H1 (cell line): Measurements from ENCODE around the gene EML4. TPM values are rescaled to one million over a fixed set of nuclear protein-coding genes. Genes with fewer than 3 reads are reported as not detected.

Experiments
- CTCF ChIA-PET: fragments of 300-600 bp; sonication (Branson Sonifier 250); formaldehyde crosslinking; loops from one replicate; lab custom pipeline; 2021; ENCODE audit not compliant: partially characterized antibody; lab: Charles Lee
- POLR2A ChIA-PET: fragments of 300-600 bp; sonication (Branson Sonifier 250); formaldehyde crosslinking; loops from one replicate; lab custom pipeline; 2021; ENCODE audit warnings: inconsistent platforms; ENCODE audit not compliant: partially characterized antibody; lab: Charles Lee
- DNase-seq, 2 experiments: peaks; one replicate each; pipeline versions ENCODE4 v3.0.0 to v3.0.0-alpha.2; 2010 to 2022; ENCODE audit warnings: low spot score in 2 of 2, low read depth in 1 of 2, mixed read lengths in 1 of 2
- FAIRE-seq: peaks from 2 replicates; lab custom pipeline; 2011; peaks lifted over from hg19 to GRCh38; lab: Jason Lieb, UNC
- H2AFZ ChIP-seq: 2 replicates; pipeline ENCODE4 v1.8.1; 2012; ENCODE audit warnings: low read length, inconsistent platforms
- H2AK5ac ChIP-seq: 2 replicates; pipeline ENCODE4 v1.6.1; 2013; ENCODE audit warnings: low read depth, low read length
- H2BK120ac ChIP-seq: replicated peaks from 2 replicates; pipeline ENCODE3; 2013; ENCODE audit warnings: low read depth, low read length, inconsistent platforms
- H2BK12ac ChIP-seq: 2 replicates; pipeline ENCODE4 v1.6.1; 2013; ENCODE audit warnings: low read depth, low read length
- H2BK15ac ChIP-seq: 2 replicates; pipeline ENCODE4 v1.6.1; 2013; ENCODE audit warnings: low read length
- H2BK20ac ChIP-seq: 2 replicates; pipeline ENCODE4 v1.6.1; 2013; ENCODE audit warnings: low read length
- H2BK5ac ChIP-seq: 2 replicates; pipeline ENCODE4 v1.6.1; 2013; ENCODE audit warnings: low read depth, low read length
- H3K14ac ChIP-seq: 2 replicates; pipeline ENCODE4 v1.6.1; 2013; ENCODE audit warnings: inconsistent platforms; ENCODE audit not compliant: insufficient read length
- H3K18ac ChIP-seq: 2 replicates; pipeline ENCODE4 v1.6.1; 2013; ENCODE audit warnings: low read length; ENCODE audit errors: extremely low read depth
- H3K23ac ChIP-seq: 2 replicates; pipeline ENCODE4 v1.6.1; 2013; ENCODE audit warnings: inconsistent platforms; ENCODE audit not compliant: insufficient read length
- H3K23me2 ChIP-seq: 2 replicates; pipeline ENCODE4 v1.6.1; 2013; ENCODE audit warnings: low read depth, low read length
- H3K27ac ChIP-seq: 2 replicates; pipeline ENCODE4 v1.6.1; 2011; ENCODE audit warnings: low read depth, low read length, inconsistent platforms
- H3K27me3 ChIP-seq, 4 experiments: replicated peaks in 1 of 4; 1 replicate in 1 of 4; 2 replicates in 3 of 4; pipeline versions ENCODE4 v1.6.1 to v1.8.1; 2011 to 2013; ENCODE audit warnings: low read length in 3 of 4, mild to moderate bottlenecking in 3 of 4, inconsistent platforms in 2 of 4, mixed read lengths in 2 of 4, moderate library complexity in 1 of 4; ENCODE audit not compliant: control insufficient read depth in 3 of 4, insufficient read depth in 3 of 4; ENCODE audit errors: extremely low read depth in 1 of 4
- H3K36me3 ChIP-seq, 4 experiments: 2 replicates each; pipeline versions ENCODE4 v1.6.1 to v1.8.1; 2011 to 2013; ENCODE audit warnings: mild to moderate bottlenecking in 4 of 4, low read length in 3 of 4, moderate library complexity in 2 of 4, control low read depth in 1 of 4, inconsistent platforms in 1 of 4; ENCODE audit not compliant: insufficient read depth in 4 of 4, control insufficient read depth in 2 of 4
- H3K4ac ChIP-seq: replicated peaks from 2 replicates; pipeline ENCODE3; 2013; ENCODE audit warnings: low read length, low read depth, mixed read lengths, inconsistent platforms; ENCODE audit not compliant: insufficient read length
- H3K4me1 ChIP-seq, 4 experiments: replicated peaks in 1 of 4; 1 replicate in 1 of 4; 2 replicates in 3 of 4; pipeline versions ENCODE4 v1.6.1 to v1.8.1; 2011 to 2013; ENCODE audit warnings: low read length in 3 of 4, inconsistent platforms in 2 of 4, mixed read lengths in 1 of 4; ENCODE audit not compliant: insufficient read depth in 4 of 4, control insufficient read depth in 3 of 4
- H3K4me2 ChIP-seq, 2 experiments: 2 replicates each; pipeline versions ENCODE4 v1.6.1 to v1.8.1; 2011 to 2013; ENCODE audit warnings: low read depth in 2 of 2, low read length in 2 of 2, control low read depth in 1 of 2, inconsistent platforms in 1 of 2, mild to moderate bottlenecking in 1 of 2; ENCODE audit not compliant: insufficient read depth in 1 of 2
- H3K4me3 ChIP-seq, 4 experiments: fragments of 200-600, 300-600 bp in 1 of 4; sonication (generic), shearing (Covaris generic), sonication (Bioruptor Twin) in 1 of 4; 2 replicates each; pipeline versions ENCODE4 v1.5.1 to v1.8.1; 2011 to 2016; ENCODE audit warnings: low read length in 4 of 4, low read depth in 3 of 4, control low read depth in 2 of 4, inconsistent platforms in 2 of 4, mild to moderate bottlenecking in 2 of 4, mixed read lengths in 1 of 4, moderate library complexity in 1 of 4; ENCODE audit not compliant: insufficient read depth in 2 of 4; ENCODE audit errors: extremely low read depth in 1 of 4
- H3K56ac ChIP-seq: replicated peaks from 2 replicates; pipeline ENCODE3; 2013; ENCODE audit warnings: low read depth, mild to moderate bottlenecking, mixed read lengths, low read length, inconsistent platforms; ENCODE audit not compliant: insufficient read length
- H3K79me1 ChIP-seq: 2 replicates; pipeline ENCODE4 v1.6.1; 2013; ENCODE audit warnings: low read depth, low read length, control low read depth
- H3K79me2 ChIP-seq, 2 experiments: 2 replicates each; pipeline versions ENCODE4 v1.6.1 to v1.8.1; 2012 to 2013; ENCODE audit warnings: low read length in 2 of 2, mild to moderate bottlenecking in 2 of 2, inconsistent platforms in 1 of 2; ENCODE audit not compliant: insufficient read depth in 2 of 2, control insufficient read depth in 1 of 2
- H3K9ac ChIP-seq, 4 experiments: replicated peaks in 1 of 4; 1 replicate in 1 of 4; 2 replicates in 3 of 4; pipeline versions ENCODE4 v1.6.1 to v1.8.1; 2011 to 2013; ENCODE audit warnings: low read depth in 3 of 4, low read length in 3 of 4, control low read depth in 2 of 4, mild to moderate bottlenecking in 2 of 4, moderate library complexity in 2 of 4, inconsistent platforms in 1 of 4; ENCODE audit errors: extremely low read depth in 1 of 4
- H3K9me3 ChIP-seq, 2 experiments: 2 replicates each; pipeline versions ENCODE4 v1.6.1 to v1.8.1; 2012 to 2013; ENCODE audit warnings: mild to moderate bottlenecking in 2 of 2, moderate library complexity in 2 of 2, control low read depth in 1 of 2, inconsistent platforms in 1 of 2, low read depth in 1 of 2, low read length in 1 of 2, mixed read lengths in 1 of 2; ENCODE audit not compliant: insufficient read depth in 2 of 2
- H4K20me1 ChIP-seq, 2 experiments: replicated peaks in 1 of 2; 2 replicates each; pipeline versions ENCODE3 to v1.8.1; 2011 to 2013; ENCODE audit warnings: inconsistent platforms in 2 of 2, low read length in 2 of 2, mild to moderate bottlenecking in 1 of 2; ENCODE audit not compliant: insufficient read depth in 2 of 2, control insufficient read depth in 1 of 2
- H4K5ac ChIP-seq: 2 replicates; pipeline ENCODE4 v1.6.1; 2013; ENCODE audit warnings: low read length, low read depth, mixed read lengths, inconsistent platforms; ENCODE audit not compliant: insufficient read length
- H4K8ac ChIP-seq: 2 replicates; pipeline ENCODE4 v1.8.0; 2013; ENCODE audit warnings: mild to moderate bottlenecking, moderate library complexity, low read length, inconsistent platforms; ENCODE audit not compliant: insufficient read depth; ENCODE audit errors: extremely low read depth
- H4K91ac ChIP-seq: replicated peaks from 2 replicates; pipeline ENCODE3; 2013; ENCODE audit warnings: low read length, mixed read lengths, inconsistent platforms; ENCODE audit not compliant: insufficient read length
- ATF3 ChIP-seq: IDR thresholded peaks from 2 replicates; pipeline ENCODE4 v1.6.1; 2011; ENCODE audit warnings: low read depth, mild to moderate bottlenecking, low read length; ENCODE audit not compliant: insufficient read depth
- BRCA1 ChIP-seq: IDR thresholded peaks from 2 replicates; pipeline ENCODE4 v1.6.1; 2012; ENCODE audit warnings: low read depth, low read length, improper control_type of control experiment
- CHD2 ChIP-seq: IDR thresholded peaks from 2 replicates; pipeline ENCODE4 v1.6.1; 2012; ENCODE audit warnings: low read length, improper control_type of control experiment
- E2F6 ChIP-seq: IDR thresholded peaks from 2 replicates; pipeline ENCODE4 v1.6.1; 2012; ENCODE audit warnings: inconsistent platforms
- EGR1 ChIP-seq: IDR thresholded peaks from 2 replicates; pipeline ENCODE4 v1.6.1; 2011; ENCODE audit warnings: low read depth, low read length, borderline replicate concordance
- EP300 ChIP-seq, 2 experiments: IDR thresholded peaks; 1 replicate in 1 of 2; 2 replicates in 1 of 2; pipeline ENCODE4 v1.6.1; 2011 to 2012; ENCODE audit warnings: low read depth in 2 of 2, low read length in 2 of 2, mild to moderate bottlenecking in 2 of 2, borderline replicate concordance in 1 of 2, inconsistent platforms in 1 of 2, moderate library complexity in 1 of 2
- EZH2 ChIP-seq: fragments of 200-600 bp; sonication (generic); IDR thresholded peaks from 2 replicates; pipeline ENCODE4 v1.7.1; 2012; ENCODE audit warnings: low read depth, mild to moderate bottlenecking, moderate library complexity, low read length, inconsistent platforms; ENCODE audit not compliant: severe bottlenecking
- KDM1A ChIP-seq: fragments of 200-600, 300-600 bp; sonication (generic); IDR thresholded peaks from 2 replicates; pipeline ENCODE4 v1.7.1; 2016; ENCODE audit warnings: mild to moderate bottlenecking, low read length, borderline replicate concordance
- NANOG ChIP-seq: IDR thresholded peaks from 2 replicates; pipeline ENCODE4 v1.6.1; 2011; ENCODE audit warnings: low read length, low read depth, mild to moderate bottlenecking, inconsistent platforms; ENCODE audit not compliant: insufficient read depth, poor library complexity, severe bottlenecking
- TAF1 ChIP-seq: IDR thresholded peaks from 2 replicates; pipeline ENCODE4 v1.6.1; 2011; ENCODE audit warnings: mild to moderate bottlenecking, low read depth, low read length
- TAF7 ChIP-seq: optimal IDR thresholded peaks from 2 replicates; pipeline ENCODE3; 2011; ENCODE audit warnings: low read depth, mild to moderate bottlenecking, inconsistent platforms, low read length, moderate library complexity, borderline replicate concordance
- TCF12 ChIP-seq: IDR thresholded peaks from 2 replicates; pipeline ENCODE4 v1.6.1; 2011; ENCODE audit warnings: low read depth, mild to moderate bottlenecking, low read length
- TEAD4 ChIP-seq: IDR thresholded peaks from 2 replicates; pipeline ENCODE4 v1.6.1; 2012; ENCODE audit warnings: low read depth, low read length, inconsistent platforms, mixed read lengths
- WGBS, 2 experiments: shearing (Covaris generic) in 1 of 2; methylation state at CpG; one replicate each; pipeline versions ENCODE4 v1.1.6 to v1.1.7; 2013 to 2015; ENCODE audit warnings: low lambda C conversion rate in 2 of 2, mixed read lengths in 2 of 2, inconsistent platforms in 1 of 2, low coverage in 1 of 2, missing lambda C conversion rate in 1 of 2; ENCODE audit not compliant: insufficient replicate concordance in 2 of 2, insufficient coverage in 1 of 2, insufficient read length in 1 of 2; ENCODE audit errors: extremely low coverage in 1 of 2, missing lambda C conversion rate in 1 of 2; 5-methylcytosine and 5-hydroxymethylcytosine counted together
- polyA plus RNA-seq, 7 experiments: library from polyadenylated mRNA; depleted of rRNA in 3 of 7; stranded (reverse) in 5 of 7; unstranded in 2 of 7; fragments of >200 nt in 5 of 7; fragments of 200-250 nt in 2 of 7; gene quantifications; 1 replicate in 5 of 7; 2 replicates in 1 of 7; 4 replicates in 1 of 7; pipeline versions ENCODE4 v1.2.1 to v1.2.3, GENCODE V29; 2011 to 2013; ENCODE audit warnings: missing spikeins in 2 of 7, mixed read lengths in 2 of 7
- total RNA-seq: library from RNA; stranded (reverse); fragmentation: NEBNext Ultra II Directional; extraction: Animal tissue kit (Norgen Biotek cat#: 25700); gene quantifications from 2 replicates; pipeline ENCODE4 v1.2.1, GENCODE V29; 2021

The EML4 gene
- total and polyA plus RNA-seq, 2 of the 8 experiments (the other 6 are each of a cell fraction or from before 2014, with no cell fraction given) = 50.1 to 104 TPM

- H3K27me3 ChIP-seq = no peaks in the 10 kb centered on the region
- H3K4me3 ChIP-seq = no peak overlapping the region
- H3K4me2 ChIP-seq = no peak overlapping the region
- WGBS, 2 experiments = 96% methylated on average over 8 of the region's 8 CpGs; no CpG with 5 or more reads in 1 of the 2 experiments
- no peaks in the 10 kb centered on the region for H3K9me3 ChIP-seq
- H3K27ac ChIP-seq = no peak overlapping the region
- H3K14ac ChIP-seq = no peak overlapping the region
- CTCF ChIA-PET = interaction anchor here (0.8 kb wide), 1 partner anchor 437 kb away, joined by 4 read pairs; no protein-coding TSS in a partner anchor
- POLR2A ChIA-PET = interaction anchor here (0.7 to 1.0 kb wide), 2 partner anchors 18 to 50 kb away, joined by 3 to 5 read pairs; no protein-coding TSS in a partner anchor
- H3K23me2 ChIP-seq = no peaks in the 10 kb centered on the region
- H4K5ac ChIP-seq = no peak overlapping the region
- H2BK20ac ChIP-seq = no peak overlapping the region
- FAIRE-seq = no peak
- H2BK12ac ChIP-seq = no peak overlapping the region
- peaks cover under 1 to 26% (median 4%) of the 10 kb centered on the region in 4 experiments; a peak in 4 of 8 replicates for H3K36me3 ChIP-seq
- no peaks in the 10 kb centered on the region for H3K4me1 ChIP-seq
- H3K79me2 ChIP-seq = no peaks in the 10 kb centered on the region
- no peaks in the 10 kb centered on the region for H4K20me1 ChIP-seq
- no peaks in the 10 kb centered on the region for H3K79me1 ChIP-seq
- H2AK5ac ChIP-seq = no peak overlapping the region
- no peak overlapping the region for H3K18ac ChIP-seq
- H2BK5ac ChIP-seq = no peak overlapping the region
- H3K4ac ChIP-seq = no peak overlapping the region
- H2AFZ ChIP-seq = no peak overlapping the region
- TF ChIP-seq BRCA1 (no peak), ATF3 (no peak), EGR1 (no peak), TAF1 (no peak), TEAD4 (no peak), NANOG (no peak), EP300 (IDR thresholded peaks at IDR 0.05; ENCODE audit: borderline replicate concordance in 1 of 2, low read depth in 2 of 2, low read length in 2 of 2) (no peak), TAF7 (no peak), KDM1A (no peak), E2F6 (no peak), TCF12 (no peak), EZH2 (no peak), CHD2 (no peak)
- H3K56ac ChIP-seq = no peak overlapping the region
- no peak overlapping the region for H3K9ac ChIP-seq
- H2BK15ac ChIP-seq = no peak overlapping the region
- H2BK120ac ChIP-seq = no peak overlapping the region
- no peak overlapping the region for H3K23ac ChIP-seq
- DNase-seq = no peak
- H4K8ac ChIP-seq = no peak overlapping the region
- no peak overlapping the region for H4K91ac ChIP-seq
Observed at GRCh38 chr2:42290005-42290404, 120.9 kb downstream of the EML4 start.
